Body of pancreas (tissue), 4 donors: ENCODE data around the gene SGCD.

Experiments
- POLR2A ChIP-seq, 3 donors: fragments of 450-650 bp; IDR thresholded peaks; one replicate each; pipeline ENCODE4 v1.6.1; 2016; ENCODE audit warnings: antibody characterized with exemption in 3 of 3, mild to moderate bottlenecking in 2 of 3
- TF ChIP-seq, protein P1 (sequence below), 7 experiments: fragments of 450-650 bp in 4 of 7; fragments of 200-600 bp in 3 of 7; sonication (generic) in 3 of 7; IDR thresholded peaks; one replicate each; pipeline ENCODE4 v1.5.1; 2016 to 2019; ENCODE audit warnings: antibody characterized with exemption in 7 of 7

DNA sequence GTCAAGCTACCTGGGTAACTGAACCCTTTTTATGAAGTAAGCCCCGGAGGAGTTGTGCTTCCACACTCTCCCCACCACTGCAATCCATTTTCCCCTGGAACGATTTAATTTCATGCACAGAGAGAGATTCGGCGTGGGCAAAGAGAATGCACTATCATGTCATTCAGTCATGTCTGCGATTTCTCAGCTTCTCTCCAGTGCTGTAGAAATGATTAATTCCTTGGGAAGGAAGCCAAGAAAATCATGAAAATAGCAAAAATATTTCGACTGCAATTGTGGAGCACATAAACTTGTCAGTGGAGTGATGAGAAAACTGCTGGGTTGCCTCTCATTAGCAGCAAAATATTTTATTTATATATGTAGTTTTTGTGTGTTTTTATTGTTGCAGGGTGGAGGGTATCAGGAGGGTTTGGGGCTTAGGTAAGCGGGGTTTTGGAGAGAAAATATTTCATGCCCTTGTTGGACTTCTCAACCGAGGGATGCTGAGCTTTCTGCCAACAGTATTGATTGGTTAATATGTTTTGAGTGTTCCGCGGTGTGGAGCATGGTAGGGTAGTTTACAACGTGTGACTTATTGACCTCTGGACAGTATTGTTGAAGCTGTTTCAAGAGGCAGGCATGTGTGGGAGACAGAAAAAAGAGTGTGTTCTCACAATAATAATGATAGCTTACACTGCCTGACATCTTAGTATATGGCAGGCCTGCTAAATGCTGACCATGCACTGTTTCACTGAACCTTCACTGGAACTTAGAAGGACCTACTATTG is 69.3 kb downstream of the SGCD start:
- TF ChIP-seq POLR2A (IDR thresholded peaks at IDR 0.05) = no peak
- TF ChIP-seq, protein P1, sequence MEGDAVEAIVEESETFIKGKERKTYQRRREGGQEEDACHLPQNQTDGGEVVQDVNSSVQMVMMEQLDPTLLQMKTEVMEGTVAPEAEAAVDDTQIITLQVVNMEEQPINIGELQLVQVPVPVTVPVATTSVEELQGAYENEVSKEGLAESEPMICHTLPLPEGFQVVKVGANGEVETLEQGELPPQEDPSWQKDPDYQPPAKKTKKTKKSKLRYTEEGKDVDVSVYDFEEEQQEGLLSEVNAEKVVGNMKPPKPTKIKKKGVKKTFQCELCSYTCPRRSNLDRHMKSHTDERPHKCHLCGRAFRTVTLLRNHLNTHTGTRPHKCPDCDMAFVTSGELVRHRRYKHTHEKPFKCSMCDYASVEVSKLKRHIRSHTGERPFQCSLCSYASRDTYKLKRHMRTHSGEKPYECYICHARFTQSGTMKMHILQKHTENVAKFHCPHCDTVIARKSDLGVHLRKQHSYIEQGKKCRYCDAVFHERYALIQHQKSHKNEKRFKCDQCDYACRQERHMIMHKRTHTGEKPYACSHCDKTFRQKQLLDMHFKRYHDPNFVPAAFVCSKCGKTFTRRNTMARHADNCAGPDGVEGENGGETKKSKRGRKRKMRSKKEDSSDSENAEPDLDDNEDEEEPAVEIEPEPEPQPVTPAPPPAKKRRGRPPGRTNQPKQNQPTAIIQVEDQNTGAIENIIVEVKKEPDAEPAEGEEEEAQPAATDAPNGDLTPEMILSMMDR (IDR thresholded peaks at IDR 0.05) = no peak
